Measurements from ENCODE around the gene CCR7. TPM values are rescaled to one million over a fixed set of nuclear protein-coding genes. Genes with fewer than 3 reads are reported as not detected.
A peak's percentile ranks its signal among the peaks of the same experiment; 100 is the strongest.

The CCR7 gene
- total and polyA plus RNA-seq, 2 of the 13 experiments (the other 11 are each of a cell fraction or from before 2014, with no cell fraction given), result 0.04 to 0.53 TPM

DNA sequence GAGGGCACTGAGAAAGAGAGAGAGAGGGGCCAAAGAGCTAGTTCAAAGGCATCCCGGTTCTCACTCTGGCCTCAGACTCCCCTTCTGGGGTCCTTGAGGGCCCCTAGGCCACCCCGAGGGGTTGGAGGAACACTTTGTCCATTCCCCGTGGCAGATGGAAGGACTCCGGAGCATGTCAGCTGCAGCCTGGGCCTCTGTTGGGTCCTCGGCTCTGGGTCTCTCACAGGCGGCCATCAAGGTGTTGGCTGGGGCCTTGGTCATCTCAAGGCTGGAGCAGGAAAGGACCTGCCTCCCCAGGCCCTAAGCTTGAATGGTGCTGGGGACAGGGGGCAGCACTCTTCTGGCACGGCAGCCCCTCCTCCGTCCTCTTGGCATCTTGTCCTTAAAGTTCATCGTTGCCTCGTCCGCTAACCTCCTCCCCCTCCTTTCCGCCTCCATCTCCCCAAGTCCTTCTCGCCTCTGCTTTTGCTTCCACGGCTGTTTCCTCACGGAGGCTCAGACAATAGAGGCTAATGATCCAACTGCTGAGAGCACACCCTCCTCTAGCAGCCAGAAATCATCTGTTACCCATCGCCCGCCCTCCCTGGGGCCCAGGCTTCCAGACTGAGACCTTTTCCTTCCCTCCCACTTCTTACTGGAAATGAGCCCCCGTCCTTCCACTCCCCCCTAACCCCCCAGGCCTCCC lies 23.3 kb downstream of the CCR7 start:
- Histone ChIP-seq H3K79me2 (ENCODE audit: insufficient read depth, low read length) (no peaks in the 10 kb centered on the region), H2AFZ (ENCODE audit: low read length) (no peak overlapping the region), H3K9me3 (ENCODE audit: low read length) (no peaks in the 10 kb centered on the region), H3K27me3 (ENCODE audit: control insufficient read depth in 1 of 2, insufficient read depth in 2 of 2, low read length in 2 of 2) (no peaks in the 10 kb centered on the region), H4K20me1 (ENCODE audit: insufficient read depth, low read length) (no peaks in the 10 kb centered on the region), H3K4me2 (ENCODE audit: low read depth, low read length) (peak overlapping the region; percentile 37), H3K4me1 (ENCODE audit: insufficient read depth, low read length) (peaks cover 69% of the 10 kb centered on the region), H3K4me3 (replicated peaks in 1 of 3; ENCODE audit: insufficient read depth in 1 of 3, low read depth in 2 of 3, low read length in 3 of 3) (no peak overlapping the region), H3K27ac (ENCODE audit: extremely low read length, insufficient read depth, low read length) (no peak overlapping the region), H3K9ac (ENCODE audit: insufficient read depth, low read depth, low read length) (no peak overlapping the region), H3K36me3 (replicated peaks in 1 of 2; ENCODE audit: control insufficient read depth in 1 of 2, insufficient read depth in 2 of 2, low read length in 2 of 2) (no peaks in the 10 kb centered on the region)
- 76% methylated on average over 17 of the region's 18 CpGs for WGBS (ENCODE audit: low lambda C conversion rate)
- in situ Hi-C loops (cut with HindIII; ENCODE audit: extremely low pct_ligation_motif_present, low pct_unique_long_range_greater_than_20kb), result no loop called here
- ChIA-PET POLR2A (interaction anchor here (1.4 to 11.0 kb wide), 4 partner anchors 9 to 1146 kb away, joined by 3 to 116 read pairs (median 6); partner anchors contain the start of gene EIF1), CTCF (ENCODE audit: low intra/inter-chr PET ratio, low total read pairs) (no interaction called here)
- DNase-seq (ENCODE audit: low spot score), result no peak
- BruUV-seq (replicated peaks), result no TSS peak
- 0 out of 3 replicates have a peak, but pooled peaks have one; percentile 3 for ATAC-seq
- intact Hi-C loops (cut with micrococcal nuclease; ENCODE audit: unreplicated experiment), result no loop called here
- FAIRE-seq, result no peak
- TF ChIP-seq, protein P1, sequence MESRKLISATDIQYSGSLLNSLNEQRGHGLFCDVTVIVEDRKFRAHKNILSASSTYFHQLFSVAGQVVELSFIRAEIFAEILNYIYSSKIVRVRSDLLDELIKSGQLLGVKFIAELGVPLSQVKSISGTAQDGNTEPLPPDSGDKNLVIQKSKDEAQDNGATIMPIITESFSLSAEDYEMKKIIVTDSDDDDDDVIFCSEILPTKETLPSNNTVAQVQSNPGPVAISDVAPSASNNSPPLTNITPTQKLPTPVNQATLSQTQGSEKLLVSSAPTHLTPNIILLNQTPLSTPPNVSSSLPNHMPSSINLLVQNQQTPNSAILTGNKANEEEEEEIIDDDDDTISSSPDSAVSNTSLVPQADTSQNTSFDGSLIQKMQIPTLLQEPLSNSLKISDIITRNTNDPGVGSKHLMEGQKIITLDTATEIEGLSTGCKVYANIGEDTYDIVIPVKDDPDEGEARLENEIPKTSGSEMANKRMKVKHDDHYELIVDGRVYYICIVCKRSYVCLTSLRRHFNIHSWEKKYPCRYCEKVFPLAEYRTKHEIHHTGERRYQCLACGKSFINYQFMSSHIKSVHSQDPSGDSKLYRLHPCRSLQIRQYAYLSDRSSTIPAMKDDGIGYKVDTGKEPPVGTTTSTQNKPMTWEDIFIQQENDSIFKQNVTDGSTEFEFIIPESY (CRISPR knock-in tag; IDR thresholded peaks at IDR 0.05), result peak; percentile 48; the same call in 1 of the 2 replicates
- TF ChIP-seq HNRNPH1 (optimal IDR thresholded peaks at IDR 0.05; ENCODE audit: low read depth, low read length), result peak; percentile 30
- TF ChIP-seq, protein P2, sequence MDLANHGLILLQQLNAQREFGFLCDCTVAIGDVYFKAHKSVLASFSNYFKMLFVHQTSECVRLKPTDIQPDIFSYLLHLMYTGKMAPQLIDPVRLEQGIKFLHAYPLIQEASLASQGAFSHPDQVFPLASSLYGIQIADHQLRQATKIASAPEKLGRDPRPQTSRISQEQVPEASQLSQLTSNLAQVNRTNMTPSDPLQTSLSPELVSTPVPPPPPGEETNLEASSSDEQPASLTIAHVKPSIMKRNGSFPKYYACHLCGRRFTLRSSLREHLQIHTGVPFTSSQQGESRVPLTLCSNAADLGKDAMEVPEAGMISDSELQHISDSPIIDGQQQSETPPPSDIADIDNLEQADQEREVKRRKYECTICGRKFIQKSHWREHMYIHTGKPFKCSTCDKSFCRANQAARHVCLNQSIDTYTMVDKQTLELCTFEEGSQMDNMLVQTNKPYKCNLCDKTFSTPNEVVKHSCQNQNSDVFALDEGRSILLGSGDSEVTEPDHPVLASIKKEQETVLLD (CRISPR knock-in tag; IDR thresholded peaks at IDR 0.05; ENCODE audit: low read depth), result no peak
- TF ChIP-seq ATF7 (IDR thresholded peaks at IDR 0.05), result no peak
- TF ChIP-seq ATF7 (CRISPR knock-in tag; IDR thresholded peaks at IDR 0.05), result peak; percentile 68; the same call in 1 of the 2 replicates
- TF ChIP-seq, protein P3, sequence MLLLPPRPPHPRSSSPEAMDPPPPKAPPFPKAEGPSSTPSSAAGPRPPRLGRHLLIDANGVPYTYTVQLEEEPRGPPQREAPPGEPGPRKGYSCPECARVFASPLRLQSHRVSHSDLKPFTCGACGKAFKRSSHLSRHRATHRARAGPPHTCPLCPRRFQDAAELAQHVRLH (CRISPR knock-in tag; IDR thresholded peaks at IDR 0.05; ENCODE audit: borderline replicate concordance, low read depth), result peak; percentile 19; the same call in 1 of the 2 replicates
- TF ChIP-seq ETV6 (CRISPR knock-in tag; conservative IDR thresholded peaks at IDR 0.05), result no peak
- TF ChIP-seq GZF1 (CRISPR knock-in tag; IDR thresholded peaks at IDR 0.05), result 0 out of 2 replicates have a peak, but pooled peaks have one; percentile 13
- no peak for TF ChIP-seq CBX1 (IDR thresholded peaks at IDR 0.05; ENCODE audit: low read depth)
- TF ChIP-seq ARNTL (CRISPR knock-in tag; IDR thresholded peaks at IDR 0.05), result no peak
- TF ChIP-seq NFIB (CRISPR knock-in tag; IDR thresholded peaks at IDR 0.05; ENCODE audit: borderline replicate concordance), result 0 out of 2 replicates have a peak, but pooled peaks have one; percentile 60
- TF ChIP-seq ZNF354B (CRISPR knock-in tag; IDR thresholded peaks at IDR 0.05), result 0 out of 2 replicates have a peak, but pooled peaks have one; percentile 22
- TF ChIP-seq, protein P4, sequence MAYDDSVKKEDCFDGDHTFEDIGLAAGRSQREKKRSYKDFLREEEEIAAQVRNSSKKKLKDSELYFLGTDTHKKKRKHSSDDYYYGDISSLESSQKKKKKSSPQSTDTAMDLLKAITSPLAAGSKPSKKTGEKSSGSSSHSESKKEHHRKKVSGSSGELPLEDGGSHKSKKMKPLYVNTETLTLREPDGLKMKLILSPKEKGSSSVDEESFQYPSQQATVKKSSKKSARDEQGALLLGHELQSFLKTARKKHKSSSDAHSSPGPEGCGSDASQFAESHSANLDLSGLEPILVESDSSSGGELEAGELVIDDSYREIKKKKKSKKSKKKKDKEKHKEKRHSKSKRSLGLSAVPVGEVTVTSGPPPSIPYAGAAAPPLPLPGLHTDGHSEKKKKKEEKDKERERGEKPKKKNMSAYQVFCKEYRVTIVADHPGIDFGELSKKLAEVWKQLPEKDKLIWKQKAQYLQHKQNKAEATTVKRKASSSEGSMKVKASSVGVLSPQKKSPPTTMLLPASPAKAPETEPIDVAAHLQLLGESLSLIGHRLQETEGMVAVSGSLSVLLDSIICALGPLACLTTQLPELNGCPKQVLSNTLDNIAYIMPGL (CRISPR knock-in tag; IDR thresholded peaks at IDR 0.05; ENCODE audit: borderline replicate concordance in 1 of 2, low read depth in 1 of 2), result 0 out of 4 replicates have a peak, but pooled peaks of 1 of the 2 experiments have one; percentile 20
- 0 out of 2 replicates have a peak, but pooled peaks have one; percentile 26 for TF ChIP-seq ZNF543 (CRISPR knock-in tag; IDR thresholded peaks at IDR 0.05)
- no peak for TF ChIP-seq SALL1 (CRISPR knock-in tag; IDR thresholded peaks at IDR 0.05)
- TF ChIP-seq TAF1 (CRISPR knock-in tag; IDR thresholded peaks at IDR 0.05), result 0 out of 2 replicates have a peak, but pooled peaks have one; percentile 12
- TF ChIP-seq ZSCAN25 (CRISPR knock-in tag; IDR thresholded peaks at IDR 0.05), result 0 out of 2 replicates have a peak, but pooled peaks have one; percentile 2
